C4-2B (cell line): ENCODE results near the gene ENG.

Experiments
- H3K27ac ChIP-seq: fragments of 450-650 bp; 2 replicates; pipeline ENCODE4 v1.5.1; 2017
- CTCF ChIP-seq: fragments of 450-650 bp; conservative IDR thresholded peaks from 2 replicates; pipeline ENCODE4 v1.5.1; 2017; ENCODE audit warnings: mild to moderate bottlenecking
- ZFX ChIP-seq: fragments of 450-650 bp; IDR thresholded peaks from 2 replicates; pipeline ENCODE4 v1.6.1; 2017

Gene ENG

GRCh38 chr9:127854184-127854806 lies at the start of gene ENG:
ENG (minus strand) TSS chr9:127854658; CDS start chr9:127854355, 303 bp downstream.
- TF ChIP-seq CTCF (no peak), ZFX (no peak)

GRCh38 chr9:127903557-127904475 lies 49.4 kb upstream of the ENG start:
- TF ChIP-seq CTCF = no peak
- no peak for TF ChIP-seq ZFX
- no peak overlapping the region; the same call in 1 of the 2 replicates for H3K27ac ChIP-seq

More at GRCh38 chr9:127854184-127854806, at the start of gene ENG:
- no peak within 1 kb of the TSS for H3K27ac ChIP-seq

GRCh38 chr9:127899128-127899943 lies 44.9 kb upstream of the ENG start, which contains the start of gene ST6GALNAC6:
ST6GALNAC6 (minus strand) TSS chr9:127899603; CDS start chr9:127897981, 1,622 bp downstream.
- H3K27ac ChIP-seq = peak within 1 kb of the TSS; percentile 69
- TF ChIP-seq ZFX = no peak; the same call in 1 of the 2 replicates

- no peak for TF ChIP-seq ZFX
- TF ChIP-seq CTCF = no peak
- H3K27ac ChIP-seq = peak overlapping the region; percentile 69
Observed at GRCh38 chr9:127898433-127899127, 44.1 kb upstream of the ENG start.

- TF ChIP-seq ZFX (no peak), CTCF (no peak)
- 0 out of 2 replicates have a peak overlapping the region, but pooled peaks have one; percentile 5 for H3K27ac ChIP-seq
Observed at GRCh38 chr9:127897193-127897692, 42.8 kb upstream of the ENG start.

- TF ChIP-seq ZFX (no peak), CTCF (no peak)
- 0 out of 2 replicates have a peak overlapping the region, but pooled peaks have one; percentile 5 for H3K27ac ChIP-seq
Observed at GRCh38 chr9:127896395-127897192, 42.1 kb upstream of the ENG start.
